Osteocyte (in vitro differentiated cells): ENCODE measurements around the gene PRUNE2. TPM values are rescaled to one million over a fixed set of nuclear protein-coding genes. Genes with fewer than 3 reads are reported as not detected.

ENCODE experiments used
- DNase-seq: peaks from one replicate; pipeline ENCODE4 v3.0.0; 2021; ENCODE audit warnings: mixed read lengths; ENCODE audit not compliant: unreplicated experiment; ENCODE audit errors: extremely low spot score
- H3K27ac Mint-ChIP-seq: one replicate; pipeline ENCODE4 v1.8.0; 2021; ENCODE audit warnings: mild to moderate bottlenecking, mixed read lengths; ENCODE audit not compliant: unreplicated experiment
- H3K27me3 Mint-ChIP-seq: one replicate; pipeline ENCODE4 v1.8.0; 2021; ENCODE audit warnings: mixed read lengths; ENCODE audit not compliant: unreplicated experiment
- H3K36me3 Mint-ChIP-seq: one replicate; pipeline ENCODE4 v1.8.0; 2021; ENCODE audit warnings: mixed read lengths; ENCODE audit not compliant: unreplicated experiment
- H3K4me1 Mint-ChIP-seq: one replicate; pipeline ENCODE4 v1.8.0; 2021; ENCODE audit warnings: mixed read lengths; ENCODE audit not compliant: unreplicated experiment
- H3K4me3 Mint-ChIP-seq: one replicate; pipeline ENCODE4 v1.8.0; 2021; ENCODE audit warnings: mild to moderate bottlenecking, moderate library complexity, mixed read lengths; ENCODE audit not compliant: unreplicated experiment
- H3K9me3 Mint-ChIP-seq: one replicate; pipeline ENCODE4 v1.8.0; 2021; ENCODE audit warnings: mixed read lengths; ENCODE audit not compliant: unreplicated experiment
- CTCF ChIP-seq: fragments of 200-600 bp; sonication (generic); IDR thresholded peaks from 2 replicates; pipeline ENCODE4 v1.5.0; 2021; ENCODE audit warnings: antibody characterized with exemption, mild to moderate bottlenecking, moderate library complexity
- total RNA-seq: library from RNA; stranded (reverse); gene quantifications from 2 replicates; pipeline ENCODE4 v1.2.1, GENCODE V29; 2021

PRUNE2 gene
- total RNA-seq, 1 donor from 2014 or later: 1.0 TPM

GRCh38 chr9:76729980-76730737 is 175.8 kb downstream of the PRUNE2 start:
- no peaks in the 10 kb centered on the region for H3K9me3 Mint-ChIP-seq
- no peaks in the 10 kb centered on the region for H3K4me1 Mint-ChIP-seq
- no peaks in the 10 kb centered on the region for H3K36me3 Mint-ChIP-seq
- H3K4me3 Mint-ChIP-seq: no peak overlapping the region
- H3K27ac Mint-ChIP-seq: no peak overlapping the region
- H3K27me3 Mint-ChIP-seq: peaks cover 41% of the 10 kb centered on the region
- TF ChIP-seq CTCF: no peak
- peak; percentile 51 for DNase-seq

GRCh38 chr9:76729116-76729515 is 176.8 kb downstream of the PRUNE2 start:
- Mint-ChIP-seq H3K4me1 (no peaks in the 10 kb centered on the region), H3K27ac (no peak overlapping the region), H3K36me3 (no peaks in the 10 kb centered on the region), H3K4me3 (no peak overlapping the region), H3K27me3 (peaks cover 33% of the 10 kb centered on the region), H3K9me3 (no peaks in the 10 kb centered on the region)
- DNase-seq: peak; percentile 30
- TF ChIP-seq CTCF: no peak

- Mint-ChIP-seq H3K36me3 (no peaks in the 10 kb centered on the region), H3K4me1 (no peaks in the 10 kb centered on the region), H3K9me3 (no peaks in the 10 kb centered on the region), H3K4me3 (no peak overlapping the region), H3K27me3 (peaks cover 42% of the 10 kb centered on the region), H3K27ac (no peak overlapping the region)
- no peak for TF ChIP-seq CTCF
- DNase-seq: no peak
Measured at GRCh38 chr9:76725885-76726284, 180.0 kb downstream of the PRUNE2 start.

- Mint-ChIP-seq H3K4me3 (no peak overlapping the region), H3K4me1 (no peaks in the 10 kb centered on the region), H3K9me3 (no peaks in the 10 kb centered on the region), H3K27ac (no peak overlapping the region), H3K27me3 (peaks cover 41% of the 10 kb centered on the region), H3K36me3 (no peaks in the 10 kb centered on the region)
- no peak for DNase-seq
- TF ChIP-seq CTCF: no peak
Measured at GRCh38 chr9:76725011-76725546, 180.8 kb downstream of the PRUNE2 start.

GRCh38 chr9:76720245-76720644 is 185.7 kb downstream of the PRUNE2 start:
- Mint-ChIP-seq H3K4me1 (no peaks in the 10 kb centered on the region), H3K27me3 (peaks cover 43% of the 10 kb centered on the region), H3K9me3 (no peaks in the 10 kb centered on the region), H3K36me3 (no peaks in the 10 kb centered on the region), H3K4me3 (no peak overlapping the region), H3K27ac (no peak overlapping the region)
- TF ChIP-seq CTCF: no peak
- DNase-seq: no peak
